Activated gamma-delta T cell treated with Interleukin-2 at 50 U/mL for 16 hours (primary cell): ENCODE results near the gene SLC8A1.

Source experiments
- DNase-seq: peaks from one replicate; pipeline ENCODE4 v3.0.0-alpha.2; 2020

SLC8A1 gene

GRCh38 chr2:40261042-40261441, 190.8 kb downstream of the SLC8A1 start:
- no peak for DNase-seq

- no peak for DNase-seq
Measured at GRCh38 chr2:40260437-40260836, 191.5 kb downstream of the SLC8A1 start.

- DNase-seq: no peak
Measured at GRCh38 chr2:40259900-40260299, 192.0 kb downstream of the SLC8A1 start.

- DNase-seq: no peak
Measured at GRCh38 chr2:40258135-40258457, 193.8 kb downstream of the SLC8A1 start.

GRCh38 chr2:40257340-40258134, 194.4 kb downstream of the SLC8A1 start:
- no peak for DNase-seq

GRCh38 chr2:40256649-40257048, 195.2 kb downstream of the SLC8A1 start:
- no peak for DNase-seq

GRCh38 chr2:40256008-40256407, 195.9 kb downstream of the SLC8A1 start:
- no peak for DNase-seq

- DNase-seq: no peak
Measured at GRCh38 chr2:40255103-40255502, 196.8 kb downstream of the SLC8A1 start.

GRCh38 chr2:40254611-40255010, 197.3 kb downstream of the SLC8A1 start:
- no peak for DNase-seq

GRCh38 chr2:40251137-40251536, 200.8 kb downstream of the SLC8A1 start:
- no peak for DNase-seq

- DNase-seq: no peak
Measured at GRCh38 chr2:40249577-40249976, 202.3 kb downstream of the SLC8A1 start.

GRCh38 chr2:40248294-40248693, 203.6 kb downstream of the SLC8A1 start:
- DNase-seq: no peak

GRCh38 chr2:40244675-40245074, 207.2 kb downstream of the SLC8A1 start:
- DNase-seq: no peak

- DNase-seq: no peak
Measured at GRCh38 chr2:40244251-40244650, 207.6 kb downstream of the SLC8A1 start.

- no peak for DNase-seq
Measured at GRCh38 chr2:40243581-40244187, 208.2 kb downstream of the SLC8A1 start.

- DNase-seq: no peak
Measured at GRCh38 chr2:40242315-40242714, 209.6 kb downstream of the SLC8A1 start.

- DNase-seq: no peak
Measured at GRCh38 chr2:40240070-40240469, 211.8 kb downstream of the SLC8A1 start.

GRCh38 chr2:40230707-40231432, 221.0 kb downstream of the SLC8A1 start:
- DNase-seq: no peak

GRCh38 chr2:40230186-40230585, 221.7 kb downstream of the SLC8A1 start:
- no peak for DNase-seq

- DNase-seq: no peak
Measured at GRCh38 chr2:40228310-40228709, 223.6 kb downstream of the SLC8A1 start.

GRCh38 chr2:40227210-40227609, 224.7 kb downstream of the SLC8A1 start:
- DNase-seq: no peak

- no peak for DNase-seq
Measured at GRCh38 chr2:40226637-40227036, 225.3 kb downstream of the SLC8A1 start.

- DNase-seq: no peak
Measured at GRCh38 chr2:40225670-40226210, 226.2 kb downstream of the SLC8A1 start.

GRCh38 chr2:40224318-40224717, 227.6 kb downstream of the SLC8A1 start:
- DNase-seq: no peak
